ENCODE data around the gene ZNHIT2. TPM values are rescaled to one million over a fixed set of nuclear protein-coding genes. Genes with fewer than 3 reads are reported as not detected.
A peak's percentile ranks its signal among the peaks of the same experiment; 100 is the strongest.
"Not testable (repeated sequence)": the region's sequence is repeated elsewhere in the genome, so short reads cannot be mapped to it uniquely, and the experiment has no call there.

Gene ZNHIT2
- total and polyA plus RNA-seq, 8 donors = 2.4 to 130 (median 18.9) TPM; not detected in 1

DNA sequence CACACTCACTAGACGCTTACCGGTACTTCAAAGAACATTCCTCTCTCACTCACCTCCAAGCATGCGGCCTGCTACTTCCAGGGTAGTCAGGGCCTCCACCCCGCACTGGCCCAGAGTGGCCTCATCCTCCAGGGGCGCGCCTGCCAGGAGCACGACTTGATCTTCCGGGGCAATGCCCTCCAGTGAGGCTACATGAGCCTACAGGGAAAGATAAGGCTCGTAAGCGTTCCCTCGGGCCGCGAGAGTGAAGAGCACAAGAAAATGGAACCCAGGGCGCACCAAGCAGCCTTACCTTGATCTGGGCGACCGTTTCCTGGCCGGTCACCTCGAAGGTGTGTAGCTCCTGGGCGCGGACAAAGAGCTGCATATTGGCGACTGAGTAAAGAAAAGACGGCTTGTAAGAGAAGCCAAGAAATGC lies 4.0 kb upstream of the ZNHIT2 start:
- DNase-seq = peak in 1 of 2 donors; percentile 70
- Histone ChIP-seq H3K36me3 (peaks cover 44 to 57% (median 54%) of the 10 kb centered on the region in 4 donors), H3K4me3 (peak overlapping the region; percentile 67 to 93 (median 74)), H3K4me1 (peaks cover 20 to 77% (median 49%) of the 10 kb centered on the region in 4 donors), H3K27ac (peak overlapping the region; percentile 93 to 96 (median 95)), H3K27me3 (no peaks in the 10 kb centered on the region), H3K9me3 (no peaks in the 10 kb centered on the region)
- TF ChIP-seq, protein P1, sequence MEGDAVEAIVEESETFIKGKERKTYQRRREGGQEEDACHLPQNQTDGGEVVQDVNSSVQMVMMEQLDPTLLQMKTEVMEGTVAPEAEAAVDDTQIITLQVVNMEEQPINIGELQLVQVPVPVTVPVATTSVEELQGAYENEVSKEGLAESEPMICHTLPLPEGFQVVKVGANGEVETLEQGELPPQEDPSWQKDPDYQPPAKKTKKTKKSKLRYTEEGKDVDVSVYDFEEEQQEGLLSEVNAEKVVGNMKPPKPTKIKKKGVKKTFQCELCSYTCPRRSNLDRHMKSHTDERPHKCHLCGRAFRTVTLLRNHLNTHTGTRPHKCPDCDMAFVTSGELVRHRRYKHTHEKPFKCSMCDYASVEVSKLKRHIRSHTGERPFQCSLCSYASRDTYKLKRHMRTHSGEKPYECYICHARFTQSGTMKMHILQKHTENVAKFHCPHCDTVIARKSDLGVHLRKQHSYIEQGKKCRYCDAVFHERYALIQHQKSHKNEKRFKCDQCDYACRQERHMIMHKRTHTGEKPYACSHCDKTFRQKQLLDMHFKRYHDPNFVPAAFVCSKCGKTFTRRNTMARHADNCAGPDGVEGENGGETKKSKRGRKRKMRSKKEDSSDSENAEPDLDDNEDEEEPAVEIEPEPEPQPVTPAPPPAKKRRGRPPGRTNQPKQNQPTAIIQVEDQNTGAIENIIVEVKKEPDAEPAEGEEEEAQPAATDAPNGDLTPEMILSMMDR (IDR thresholded peaks at IDR 0.05) = no peak
- TF ChIP-seq POLR2A (IDR thresholded peaks at IDR 0.05) (no peak), EP300 (IDR thresholded peaks at IDR 0.05) (no peak), POLR2AphosphoS5 (IDR thresholded peaks at IDR 0.05) (no peak)
- intact Hi-C loops (cut with DNase I; ENCODE audit: low total_unique reads) = loop anchor here (10.0 kb wide), 1 partner anchor 53 kb away; the partner anchor contains the start of gene SPDYC
- 1 to 2% (median 1%) methylated on average over 22 of the region's 22 CpGs for WGBS, 5 donors

DNA sequence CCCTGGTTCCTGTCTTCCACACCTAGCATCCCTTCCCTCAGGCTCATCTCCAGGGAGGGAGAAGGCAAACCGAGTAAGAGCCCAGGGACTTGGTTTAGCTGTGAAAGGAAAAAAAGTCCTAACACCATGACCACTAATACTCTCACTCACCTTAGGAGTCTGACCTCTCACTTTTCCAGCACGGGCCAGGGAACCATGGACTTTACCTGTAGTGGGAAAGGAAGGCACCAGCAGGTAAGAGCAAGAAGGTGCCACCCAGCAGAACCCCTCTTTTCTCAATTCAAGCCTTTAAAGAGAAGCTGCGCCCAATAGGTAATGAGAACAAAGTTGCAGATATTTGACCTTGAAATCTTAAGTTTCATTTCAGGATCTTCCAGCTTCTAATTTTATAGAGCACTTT lies 3.3 kb upstream of the ZNHIT2 start:
- Histone ChIP-seq H3K27ac (peak overlapping the region in 4 of 5 donors; percentile 93 to 96 (median 94)), H3K27me3 (no peaks in the 10 kb centered on the region), H3K4me1 (peaks cover 26 to 83% (median 56%) of the 10 kb centered on the region in 4 donors), H3K4me3 (peak overlapping the region; percentile 67 to 93 (median 74)), H3K36me3 (peaks cover 38 to 54% (median 52%) of the 10 kb centered on the region in 4 donors), H3K9me3 (no peaks in the 10 kb centered on the region)
- intact Hi-C loops (cut with DNase I; ENCODE audit: low total_unique reads) = loop anchor here (10.0 kb wide), 1 partner anchor 54 kb away; the partner anchor contains the start of gene SPDYC
- no peak for DNase-seq
- 65 to 84% (median 82%) methylated on average over 3 of the region's 3 CpGs for WGBS, 5 donors
- TF ChIP-seq EP300 (IDR thresholded peaks at IDR 0.05) = no peak
- no peak for TF ChIP-seq POLR2AphosphoS5 (IDR thresholded peaks at IDR 0.05)
- TF ChIP-seq POLR2A (IDR thresholded peaks at IDR 0.05) = no peak
- TF ChIP-seq, protein P1 (IDR thresholded peaks at IDR 0.05) = no peak

DNA sequence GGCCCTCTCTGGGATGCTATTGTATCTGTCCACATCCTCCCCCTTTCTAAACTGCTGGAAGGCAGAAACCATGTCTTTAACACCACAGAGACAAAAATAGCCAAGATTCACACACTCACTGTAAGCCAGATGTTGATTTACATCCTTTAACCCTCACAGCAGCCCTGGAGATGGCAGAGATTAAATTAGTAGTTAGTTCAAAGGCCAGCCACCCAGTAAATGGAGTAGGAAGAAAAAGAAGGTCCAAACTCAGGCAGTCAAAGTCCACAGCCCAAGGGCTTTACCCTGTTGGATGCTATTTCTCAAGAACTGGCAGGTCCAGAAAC lies 2.1 kb upstream of the ZNHIT2 start:
- peaks cover 29 to 82% (median 64%) of the 10 kb centered on the region in 4 donors for H3K4me1 ChIP-seq
- TF ChIP-seq, protein P1 (IDR thresholded peaks at IDR 0.05) = no peak
- no peak for TF ChIP-seq POLR2AphosphoS5 (IDR thresholded peaks at IDR 0.05)
- TF ChIP-seq POLR2A (IDR thresholded peaks at IDR 0.05) = no peak
- TF ChIP-seq EP300 (IDR thresholded peaks at IDR 0.05) = no peak
- H3K27me3 ChIP-seq = no peaks in the 10 kb centered on the region
- peak overlapping the region in 3 of 5 donors; percentile 3 to 95 (median 93) for H3K27ac ChIP-seq
- no peak overlapping the region for H3K4me3 ChIP-seq
- intact Hi-C loops (cut with DNase I; ENCODE audit: low total_unique reads) = no loop called here
- DNase-seq = no peak
- H3K9me3 ChIP-seq = no peaks in the 10 kb centered on the region
- H3K36me3 ChIP-seq = peaks cover 28 to 47% (median 46%) of the 10 kb centered on the region in 4 donors

DNA sequence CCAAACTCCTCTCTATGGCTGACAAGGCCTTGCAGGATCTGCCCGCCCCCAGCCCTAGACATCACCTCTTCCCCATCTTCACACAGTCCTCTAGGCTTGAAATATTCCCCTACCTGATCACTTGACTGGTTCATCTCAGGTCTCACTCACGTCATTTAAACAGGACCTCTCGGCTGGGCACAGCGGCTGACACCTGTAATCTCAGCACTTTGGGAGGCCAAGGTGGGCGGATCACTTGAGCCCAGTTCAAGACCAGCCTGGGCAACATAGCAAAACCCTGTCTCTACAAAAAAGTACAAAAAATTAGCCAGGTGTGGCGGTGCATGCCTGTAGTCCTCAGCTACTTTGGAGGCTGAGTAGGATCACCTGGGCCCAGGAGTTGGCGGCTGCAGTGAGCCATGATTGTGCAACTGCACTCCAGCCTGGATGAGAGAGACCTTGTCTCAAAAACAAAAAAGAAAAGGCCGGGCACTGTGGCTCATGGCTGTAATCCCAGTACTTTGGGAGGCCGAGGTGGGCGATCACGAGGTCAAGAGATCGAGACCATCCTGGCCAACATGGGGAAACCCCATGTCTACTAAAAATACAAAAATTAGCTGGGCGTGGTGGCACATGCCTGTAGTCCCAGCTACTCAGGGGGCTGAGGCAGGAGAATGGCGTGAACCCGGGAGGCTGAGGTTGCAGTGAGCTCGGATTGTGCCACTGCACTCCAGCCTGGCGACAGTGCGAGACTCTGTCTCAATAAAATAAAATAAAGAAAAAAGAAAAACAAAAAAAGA lies 1.6 kb upstream of the ZNHIT2 start:
- peak overlapping the region in 4 of 5 donors; percentile 8 to 95 (median 90) for H3K27ac ChIP-seq
- DNase-seq; intact Hi-C loops (cut with DNase I; ENCODE audit: low total_unique reads); H3K9me3 ChIP-seq; H3K27me3 ChIP-seq; H3K4me3 ChIP-seq: not testable (repeated sequence)
- peaks cover 29 to 77% (median 61%) of the 10 kb centered on the region in 4 donors for H3K4me1 ChIP-seq
- WGBS, 5 donors = 82 to 90% (median 85%) methylated on average over 18 of the region's 18 CpGs
- peaks cover 26 to 42% (median 40%) of the 10 kb centered on the region in 4 donors for H3K36me3 ChIP-seq
